ENCODE results near the gene ILDR1. TPM values are rescaled to one million over a fixed set of nuclear protein-coding genes. Genes with fewer than 3 reads are reported as not detected.

Gene ILDR1
- total and polyA plus RNA-seq, 2 donors (not counting 3 experiments of a cell fraction or from before 2014, with no cell fraction given) = not detected

GRCh38 chr3:121956363-121956762, 65.7 kb downstream of the ILDR1 start:
- no peak overlapping the region for H3K9ac ChIP-seq (replicated peaks; ENCODE audit: extremely low read depth, insufficient read depth, low read length)
- no peaks in the 10 kb centered on the region for H3K36me3 ChIP-seq (ENCODE audit: control insufficient read depth in 2 of 2, extremely low read depth in 1 of 2, insufficient read depth in 2 of 2, low read length in 2 of 2)
- H2AFZ ChIP-seq (ENCODE audit: low read depth, low read length) = no peak overlapping the region
- H3K4me1 ChIP-seq (ENCODE audit: control insufficient read depth, extremely low read depth, insufficient read depth, low read length) = no peaks in the 10 kb centered on the region
- dilution Hi-C loops (cut with MboI; ENCODE audit: extremely low pct_ligation_motif_present, low sequenced_read_pairs) = no loop called here
- H3K27me3 ChIP-seq (ENCODE audit: control insufficient read depth in 2 of 2, insufficient read depth in 2 of 2, low read length in 2 of 2) = no peaks in the 10 kb centered on the region
- no peaks in the 10 kb centered on the region for H3K79me2 ChIP-seq (ENCODE audit: control insufficient read depth, insufficient read depth, low read length)
- ChIA-PET CTCF (no interaction called here), POLR2A (no interaction called here)
- H4K20me1 ChIP-seq (replicated peaks; ENCODE audit: control insufficient read depth, extremely low read depth, insufficient read depth, low read length) = no peaks in the 10 kb centered on the region
- no peak overlapping the region for H3K4me3 ChIP-seq (replicated peaks in 1 of 3; ENCODE audit: insufficient read depth in 1 of 3, low read depth in 1 of 3, low read length in 3 of 3)
- FAIRE-seq (no peak), DNase-seq (ENCODE audit: low read depth, low spot score) (no peak)
- intact Hi-C loops (cut with micrococcal nuclease) = no loop called here
- H3K27ac ChIP-seq (ENCODE audit: insufficient read depth, low read depth, low read length) = no peak overlapping the region
- H3K9me1 ChIP-seq (replicated peaks; ENCODE audit: control insufficient read depth, extremely low read depth, insufficient read depth, low read length) = no peaks in the 10 kb centered on the region
- no TSS peak for BruUV-seq (replicated peaks)
- H3K4me2 ChIP-seq (ENCODE audit: insufficient read depth, low read length) = no peak overlapping the region
- TF ChIP-seq POLR2A (IDR thresholded peaks at IDR 0.05; ENCODE audit: low read depth, low read length) = no peak
- H3K9me3 ChIP-seq (replicated peaks; ENCODE audit: control insufficient read depth, insufficient read depth, low read length) = no peaks in the 10 kb centered on the region

- intact Hi-C loops (cut with micrococcal nuclease) = no loop called here
- BruUV-seq (replicated peaks) = no TSS peak
- FAIRE-seq = no peak
These were observed 70.6 kb downstream of the ILDR1 start for GRCh38 chr3:121951291-121951919.

More at GRCh38 chr3:121951291-121951919, 70.6 kb downstream of the ILDR1 start:
- H3K9ac ChIP-seq (replicated peaks; ENCODE audit: extremely low read depth, insufficient read depth, low read length) = no peak overlapping the region
- no peaks in the 10 kb centered on the region for H3K27me3 ChIP-seq (ENCODE audit: control insufficient read depth in 2 of 2, insufficient read depth in 2 of 2, low read length in 2 of 2)
- no peaks in the 10 kb centered on the region for H3K36me3 ChIP-seq (ENCODE audit: control insufficient read depth in 2 of 2, extremely low read depth in 1 of 2, insufficient read depth in 2 of 2, low read length in 2 of 2)
- dilution Hi-C loops (cut with MboI; ENCODE audit: extremely low pct_ligation_motif_present, low sequenced_read_pairs) = no loop called here
- DNase-seq (ENCODE audit: low read depth, low spot score) = no peak
- H3K4me1 ChIP-seq (ENCODE audit: control insufficient read depth, extremely low read depth, insufficient read depth, low read length) = no peaks in the 10 kb centered on the region
- H3K79me2 ChIP-seq (ENCODE audit: control insufficient read depth, insufficient read depth, low read length) = no peaks in the 10 kb centered on the region
- no peaks in the 10 kb centered on the region for H3K9me1 ChIP-seq (replicated peaks; ENCODE audit: control insufficient read depth, extremely low read depth, insufficient read depth, low read length)
- POLR2A ChIA-PET = no interaction called here
- no peaks in the 10 kb centered on the region for H3K9me3 ChIP-seq (replicated peaks; ENCODE audit: control insufficient read depth, insufficient read depth, low read length)
- no peaks in the 10 kb centered on the region for H4K20me1 ChIP-seq (replicated peaks; ENCODE audit: control insufficient read depth, extremely low read depth, insufficient read depth, low read length)
- H3K4me3 ChIP-seq (replicated peaks in 1 of 3; ENCODE audit: insufficient read depth in 1 of 3, low read depth in 1 of 3, low read length in 3 of 3) = no peak overlapping the region
- CTCF ChIA-PET = no interaction called here
- no peak overlapping the region for H3K4me2 ChIP-seq (ENCODE audit: insufficient read depth, low read length)
- H2AFZ ChIP-seq (ENCODE audit: low read depth, low read length) = no peak overlapping the region
- no peak for TF ChIP-seq GATA2 (IDR thresholded peaks at IDR 0.05; ENCODE audit: insufficient read depth, insufficient read length, low read depth, low read length)
- TF ChIP-seq CTCF (IDR thresholded peaks at IDR 0.05; ENCODE audit: extremely low read depth in 1 of 2, insufficient read depth in 1 of 2, low read depth in 1 of 2, low read length in 2 of 2) = no peak
- H3K27ac ChIP-seq (ENCODE audit: insufficient read depth, low read depth, low read length) = no peak overlapping the region
